Right lung (tissue), 5 donors: ENCODE results near the gene SCYGR3. TPM values are rescaled to one million over a fixed set of nuclear protein-coding genes. Genes with fewer than 3 reads are reported as not detected.

Experiments
- polyA plus RNA-seq, 5 donors: library from polyadenylated mRNA; unstranded; fragments of 120-200 nt; gene quantifications; one replicate each; pipeline versions ENCODE4 v1.2.1 to v1.2.3, GENCODE V29; 2013; ENCODE audit warnings: inconsistent platforms in 1 of 5, low replicate concordance in 1 of 5; ENCODE audit not compliant: insufficient read length in 5 of 5, insufficient read depth in 1 of 5

Gene SCYGR3
- polyA plus RNA-seq, 5 donors, result not detected

Other genes starting within 250 kb of the SCYGR3 start
- under 1 TPM in 3 of 5 donors, not detected in 2; 0.08 to 0.14 (median 0.09) TPM for gene TM4SF20, start 235.5 kb downstream of the SCYGR3 start, polyA plus RNA-seq
- not detected for gene SCYGR1, start 226.9 kb downstream of the SCYGR3 start, polyA plus RNA-seq
- gene AGFG1, start 142.7 kb downstream of the SCYGR3 start, polyA plus RNA-seq, result 10 to 100 TPM; 48.7 to 64.0 (median 62.0) TPM
- gene SCYGR2, start 15.9 kb downstream of the SCYGR3 start, polyA plus RNA-seq, result not detected
- gene SCYGR4, start 2.7 kb upstream of the SCYGR3 start, polyA plus RNA-seq, result under 1 TPM in 4 of 5 donors, not detected in 1; 0.10 to 0.22 (median 0.13) TPM
- gene SCYGR5, start 52.0 kb upstream of the SCYGR3 start, polyA plus RNA-seq, result not detected
- 10 to 100 TPM; 17.8 to 32.3 (median 20.3) TPM for gene SLC19A3, start 103.2 kb upstream of the SCYGR3 start, polyA plus RNA-seq
- gene SCYGR6, start 109.9 kb upstream of the SCYGR3 start, polyA plus RNA-seq, result not detected
- not detected for gene SCYGR7, start 113.5 kb upstream of the SCYGR3 start, polyA plus RNA-seq
- gene SCYGR8, start 131.1 kb upstream of the SCYGR3 start, polyA plus RNA-seq, result not detected
- 1 to 10 TPM in 2 of 5 donors, under 1 TPM in 3; 0.31 to 1.4 (median 0.59) TPM for gene CCL20, start 199.0 kb upstream of the SCYGR3 start, polyA plus RNA-seq